HG03045 (cell line): ENCODE measurements around the gene TTC32.

ENCODE experiments used
- ATAC-seq: cut with Tn5 transposase; IDR thresholded peaks from one replicate; pipeline ENCODE4 v1.9.1; 2021; ENCODE audit warnings: mild to moderate bottlenecking, moderate library complexity; ENCODE audit not compliant: unreplicated experiment

Gene TTC32

DNA sequence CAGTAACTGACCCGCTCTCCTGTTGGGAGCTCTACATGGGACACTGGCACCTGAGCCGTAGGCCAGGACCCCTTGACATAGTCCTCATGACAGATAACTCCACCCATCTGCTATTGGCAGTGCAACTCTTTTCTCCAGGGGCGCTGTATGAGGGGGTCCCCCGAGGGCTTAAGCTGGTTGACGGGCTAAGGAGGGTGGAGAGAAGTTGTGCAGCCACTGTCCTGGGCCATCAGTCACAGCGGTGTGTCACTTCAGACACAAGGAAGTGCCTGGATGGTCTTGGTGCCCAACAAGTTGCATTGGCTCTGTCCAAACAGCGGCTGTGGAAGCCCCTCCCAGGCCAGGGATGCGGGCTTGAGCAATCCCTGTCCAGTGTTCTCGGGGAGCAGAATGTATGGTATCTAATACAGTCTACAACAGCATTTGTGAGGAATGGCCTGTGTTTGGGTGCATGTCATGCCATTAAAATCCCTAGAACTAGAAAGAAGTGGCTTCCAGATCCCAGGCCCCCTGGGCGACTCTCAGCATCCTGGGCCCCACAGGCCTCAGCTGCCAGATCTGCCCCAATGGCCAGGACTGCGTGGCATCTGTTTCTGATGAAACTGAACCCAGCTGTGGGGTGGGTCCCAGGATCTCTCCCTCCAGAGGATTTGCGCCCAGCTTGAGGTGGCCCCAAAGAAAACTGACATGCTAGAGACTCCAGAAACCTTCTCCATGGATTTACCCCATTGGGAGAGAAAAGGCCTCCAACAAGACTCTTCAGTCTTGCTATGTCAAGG, 23.3 kb downstream of the TTC32 start:
- no peak for ATAC-seq

DNA sequence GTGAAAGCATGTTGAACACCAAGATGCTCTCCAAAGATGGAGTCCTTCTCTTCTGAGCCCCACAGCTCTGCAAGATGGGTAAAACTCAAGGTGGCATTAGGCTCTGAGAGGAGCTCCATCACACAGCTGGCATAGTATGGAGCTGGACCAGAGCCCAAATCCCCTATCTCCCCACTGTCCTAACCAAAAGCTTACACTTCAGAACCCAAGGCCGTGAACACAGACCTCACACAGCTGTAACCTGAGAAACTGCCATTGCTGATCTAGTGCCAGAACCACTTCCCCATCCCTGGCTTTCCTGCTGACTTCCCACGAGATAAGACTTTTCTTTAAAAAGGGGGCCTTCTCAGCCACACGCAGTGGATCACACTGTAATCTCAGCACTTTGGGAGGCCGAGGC, 25.0 kb downstream of the TTC32 start:
- ATAC-seq: no peak

DNA sequence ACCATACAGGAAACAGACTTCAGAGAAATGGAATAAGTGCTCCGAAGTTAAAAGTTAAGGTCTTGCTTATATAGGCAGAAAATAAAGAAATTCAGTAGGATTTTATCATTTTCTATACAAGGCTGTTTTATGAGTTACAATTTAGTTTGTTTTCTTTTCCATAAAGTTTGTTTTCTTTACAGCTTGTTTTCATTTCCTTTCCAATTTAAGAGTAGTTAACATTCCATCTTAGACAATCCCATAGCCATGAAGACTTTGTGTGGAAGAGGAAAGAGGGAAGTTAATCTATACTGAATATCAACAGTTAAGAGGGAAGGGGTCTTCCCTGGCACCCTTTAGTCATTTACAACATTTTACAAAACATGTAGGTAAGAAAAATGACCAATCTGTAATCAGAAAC, 26.5 kb downstream of the TTC32 start:
- ATAC-seq: no peak

DNA sequence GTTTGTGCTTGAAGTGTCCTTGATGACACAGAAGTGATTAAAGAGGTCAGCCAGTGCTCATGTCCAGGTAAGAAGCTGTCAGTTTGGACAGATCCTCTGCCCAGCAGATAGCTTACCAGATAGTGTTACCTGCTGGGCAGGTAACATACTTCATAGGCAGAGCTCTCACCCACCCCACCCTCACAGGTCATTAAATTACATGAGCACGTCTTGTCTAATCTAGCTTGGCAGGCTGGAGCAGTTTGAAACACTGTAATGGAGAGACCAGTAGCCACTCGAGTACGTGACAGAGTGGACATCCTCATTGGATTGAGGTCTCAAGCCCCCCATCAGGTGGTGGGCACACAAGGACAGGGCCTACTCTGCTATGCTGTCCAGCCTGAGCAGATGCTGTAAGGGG, 27.1 kb downstream of the TTC32 start:
- ATAC-seq: no peak

DNA sequence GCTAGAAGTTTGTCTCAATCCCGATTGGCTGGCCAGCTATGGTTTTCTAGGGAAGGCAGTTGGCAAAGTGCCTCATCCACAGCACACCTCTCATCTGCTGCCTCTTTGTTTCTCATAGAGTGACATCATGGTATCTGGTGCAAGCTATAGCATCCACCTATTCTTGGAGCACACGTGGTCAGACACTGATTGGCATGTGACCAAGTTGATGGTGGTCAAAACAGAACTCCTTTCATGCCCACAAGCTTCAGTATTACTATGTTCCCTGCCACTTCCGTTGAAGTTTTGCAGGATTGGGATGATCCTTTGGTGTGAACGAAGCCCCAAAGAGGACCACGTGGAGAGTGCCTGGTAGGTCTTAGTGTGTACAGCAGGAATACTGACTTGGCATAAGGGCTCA, 28.8 kb downstream of the TTC32 start:
- no peak for ATAC-seq

DNA sequence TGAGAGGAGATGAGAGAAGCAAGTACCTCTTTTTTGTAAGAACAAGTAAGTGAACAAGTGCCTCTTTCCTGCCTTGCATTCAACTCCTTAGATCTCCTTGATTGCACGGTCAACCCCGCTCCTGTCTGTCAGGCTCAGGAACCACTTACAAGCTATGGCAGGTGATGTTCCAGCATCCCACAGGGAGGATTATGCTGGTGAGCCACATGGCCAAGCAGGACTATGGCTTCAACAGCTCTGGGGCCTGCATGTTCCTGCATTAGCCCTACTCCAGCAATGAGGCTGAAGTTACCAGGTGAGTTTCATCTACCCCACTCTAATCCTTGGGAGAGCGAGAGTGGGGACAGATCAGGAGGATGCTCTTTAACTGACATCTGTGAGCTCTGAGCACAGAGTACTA, 29.5 kb downstream of the TTC32 start:
- no peak for ATAC-seq

DNA sequence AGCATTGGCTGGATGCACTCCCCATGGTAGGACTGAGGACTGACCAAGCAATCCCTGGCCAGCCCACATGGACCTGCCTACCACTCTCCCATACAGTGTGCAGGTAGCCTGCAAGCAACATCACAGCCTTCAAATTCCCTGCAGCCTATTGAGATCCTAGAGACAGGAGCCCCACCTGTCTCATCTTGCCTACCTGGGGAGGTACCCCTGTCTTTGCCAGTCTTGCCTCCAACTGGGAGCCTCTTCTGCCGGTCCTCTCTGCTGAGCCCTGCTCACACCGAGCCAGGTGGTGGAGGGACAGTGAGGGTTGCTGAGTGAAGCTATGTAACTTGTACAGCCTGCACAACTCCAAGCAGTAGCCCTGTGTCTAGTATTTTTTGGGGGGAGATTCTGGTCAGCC, 29.9 kb downstream of the TTC32 start:
- ATAC-seq: no peak

DNA sequence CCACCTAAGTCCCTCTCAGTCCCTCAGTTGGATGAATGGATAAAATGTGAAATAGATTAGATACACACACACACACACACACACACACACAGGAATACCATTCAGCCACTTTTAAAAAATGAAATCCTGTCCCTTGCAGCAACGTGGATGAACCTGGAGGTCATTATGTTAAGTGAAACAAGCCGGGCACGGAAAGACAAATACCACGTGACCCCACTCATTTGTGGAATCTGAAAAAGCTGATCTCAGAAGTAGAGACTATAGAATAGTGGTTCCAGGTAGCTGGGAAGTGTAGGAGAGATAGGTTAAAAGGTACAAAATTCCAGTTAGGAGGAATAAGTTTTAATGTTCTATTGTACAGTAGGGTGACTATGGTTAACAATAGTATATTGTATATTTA, 31.0 kb downstream of the TTC32 start:
- no peak for ATAC-seq

DNA sequence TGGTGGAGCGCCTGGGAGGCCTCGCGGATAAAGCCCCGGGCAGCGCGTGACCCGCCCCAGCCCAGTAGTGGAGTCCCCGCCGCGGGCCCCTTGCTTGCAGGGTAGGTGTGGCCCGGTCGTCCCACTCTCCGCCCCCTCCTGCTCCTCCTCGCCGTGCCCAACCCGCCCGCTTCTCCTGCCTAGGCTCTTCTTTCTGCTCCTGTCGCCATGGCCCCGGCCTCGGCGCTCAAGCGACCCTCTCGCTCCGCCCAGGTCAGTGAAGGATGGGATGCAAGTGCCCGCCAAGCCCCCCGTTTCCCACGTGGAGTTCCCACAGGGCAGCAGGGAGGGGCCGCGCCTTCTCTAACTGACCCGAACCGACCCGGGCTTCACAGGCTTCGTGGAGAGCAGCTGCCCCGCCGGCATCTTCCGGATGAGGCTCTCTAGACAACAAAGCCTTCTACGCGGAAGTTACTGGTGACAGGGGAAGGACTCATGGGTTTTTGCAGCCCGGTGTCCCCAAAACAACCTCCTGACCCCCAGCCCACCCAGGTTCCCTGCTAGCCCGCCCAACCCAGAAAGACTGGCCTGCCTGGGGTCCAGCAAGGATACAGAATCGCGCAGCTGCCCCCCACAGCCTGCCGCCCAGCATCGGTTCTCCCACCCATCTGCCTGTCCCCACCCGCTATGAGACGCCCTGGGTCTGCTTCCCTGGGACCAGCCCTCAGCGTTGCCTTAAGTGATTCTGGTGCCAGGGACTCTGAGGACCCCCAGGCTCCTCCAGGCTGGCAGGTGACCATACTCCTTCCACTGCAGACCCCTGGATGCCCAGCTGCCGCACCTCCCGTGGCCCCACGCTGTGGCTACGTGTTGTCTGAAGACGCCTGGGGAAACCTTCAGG, 32.8 kb downstream of the TTC32 start:
- ATAC-seq: peak; percentile 89

DNA sequence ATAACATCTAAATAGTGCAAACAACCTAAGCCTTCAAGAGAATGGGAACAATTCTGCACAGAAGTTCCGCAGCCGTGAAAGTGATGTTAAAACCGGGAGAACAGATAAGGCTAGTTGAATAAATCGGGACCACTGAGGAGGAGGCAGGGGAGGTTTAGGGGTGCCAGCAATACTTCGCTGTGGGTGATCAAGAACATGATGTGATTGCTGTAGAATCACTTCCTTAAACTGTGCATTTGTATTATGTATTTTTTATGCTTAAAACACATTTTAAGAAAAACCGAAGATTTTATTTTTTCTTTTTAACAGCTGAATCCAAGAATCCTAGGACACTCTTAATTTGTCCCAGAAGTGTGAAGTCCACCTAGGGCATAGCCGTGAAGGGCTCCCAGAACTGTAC, 33.6 kb downstream of the TTC32 start:
- no peak for ATAC-seq

DNA sequence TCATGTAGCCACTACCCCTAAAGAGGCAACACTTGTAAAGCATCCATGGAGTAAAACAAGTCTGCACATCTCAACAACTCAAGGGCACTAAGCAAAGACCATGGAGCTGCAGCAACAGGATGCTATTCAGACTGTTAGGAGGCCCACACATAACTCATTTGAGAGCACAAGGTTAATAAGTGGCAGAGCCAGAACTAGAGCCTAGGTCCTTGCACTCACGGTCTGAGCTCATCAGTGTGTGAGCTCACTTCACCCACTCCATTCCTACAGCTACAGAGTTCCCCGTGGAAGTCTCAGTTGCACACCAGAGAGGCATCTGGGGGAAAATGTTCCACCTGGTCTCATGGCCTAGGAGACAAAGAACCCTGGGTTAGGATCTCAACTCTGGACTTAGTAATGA, 35.0 kb downstream of the TTC32 start:
- ATAC-seq: no peak

DNA sequence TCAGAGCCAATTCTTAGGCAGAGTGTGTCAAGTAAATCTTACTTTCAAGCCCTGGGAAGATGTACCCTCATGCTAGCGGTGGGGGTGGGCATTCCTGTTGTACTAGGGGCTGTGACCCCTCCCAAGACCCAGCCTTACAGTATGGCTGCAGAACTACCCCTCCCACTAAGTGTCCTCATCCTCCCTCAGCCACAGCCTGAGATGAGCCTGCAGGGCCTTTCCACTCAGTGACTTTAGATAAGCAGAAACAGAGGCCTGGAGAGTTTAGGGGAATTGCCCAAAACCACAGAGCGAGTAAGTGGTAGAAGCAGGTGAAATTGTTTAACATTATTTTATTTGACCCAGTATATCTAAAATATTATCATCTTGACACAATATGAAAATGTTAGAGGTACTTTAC, 36.6 kb downstream of the TTC32 start:
- ATAC-seq: peak; percentile 39

DNA sequence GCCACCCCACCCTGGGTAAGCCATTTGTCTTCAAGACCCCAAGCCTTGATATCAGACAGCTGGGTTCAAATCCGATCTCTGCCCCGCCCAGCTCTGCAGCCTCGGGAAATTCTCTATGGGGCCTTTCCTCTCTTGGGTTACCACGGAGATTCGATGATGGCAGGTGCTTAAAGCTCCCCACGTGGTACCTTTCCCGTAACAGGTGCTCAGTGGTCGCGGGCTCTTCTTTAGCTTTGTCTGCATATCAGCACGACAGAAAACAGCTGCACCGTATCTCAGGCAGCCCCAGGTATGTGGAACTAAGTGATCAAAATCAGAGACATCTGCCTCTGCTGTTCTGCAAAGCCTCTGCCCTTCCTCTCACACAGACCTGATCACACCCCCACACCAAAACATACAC, 37.4 kb downstream of the TTC32 start:
- ATAC-seq: no peak

DNA sequence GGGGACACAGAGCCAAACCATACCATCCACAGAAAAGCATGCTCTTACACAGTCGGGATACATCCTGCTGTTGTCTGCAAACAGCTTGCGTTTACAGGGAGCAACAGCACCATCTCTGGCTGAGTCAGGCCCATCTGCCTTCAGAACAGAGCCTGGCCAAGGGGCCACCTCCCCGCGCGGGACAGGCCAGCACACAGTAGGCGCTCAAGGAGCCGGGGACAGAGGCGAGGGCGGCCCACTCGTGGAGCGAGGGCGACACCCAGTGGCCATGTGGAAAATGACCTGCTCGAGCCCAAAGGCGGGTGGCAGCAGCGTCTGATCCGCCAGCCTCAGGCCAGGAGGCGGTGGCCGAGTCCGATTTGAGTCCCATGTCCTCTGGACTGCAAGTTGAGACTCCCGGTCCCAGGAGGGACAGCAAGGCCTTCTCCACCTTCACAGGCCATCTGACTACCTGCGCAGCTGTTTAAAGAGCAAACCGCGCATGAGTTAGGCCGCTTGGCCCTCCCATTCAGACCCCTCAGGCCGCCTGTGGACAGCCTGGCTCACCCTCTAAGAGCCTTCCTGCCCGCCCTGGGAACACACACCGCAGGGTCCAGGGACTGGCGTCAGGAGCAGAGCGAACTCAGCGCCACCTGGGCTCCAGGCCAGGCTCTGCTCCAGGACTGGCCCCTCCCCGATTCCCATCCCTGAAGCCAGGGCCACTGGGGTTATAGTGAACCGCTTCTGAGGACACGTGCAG, 38.3 kb downstream of the TTC32 start:
- peak; percentile 59 for ATAC-seq

DNA sequence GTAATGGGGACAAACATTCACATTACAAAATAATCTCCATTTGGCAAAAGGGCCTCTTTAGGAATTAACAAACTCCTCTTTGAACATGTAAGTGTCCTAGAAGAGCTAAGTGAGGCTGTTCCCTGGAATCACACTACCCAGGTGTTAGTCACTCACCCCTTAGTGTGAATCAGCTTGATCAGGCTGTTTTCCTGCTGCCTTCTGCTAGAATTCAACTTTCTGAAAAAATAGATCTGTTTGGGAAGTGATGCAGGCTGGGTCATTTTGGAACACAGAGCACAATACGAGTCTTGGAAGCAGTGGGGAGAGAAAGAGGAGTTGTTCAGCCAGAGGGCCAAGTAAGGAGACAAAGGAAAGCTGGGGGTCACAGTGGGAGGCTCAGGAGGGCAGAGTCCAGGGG, 40.0 kb downstream of the TTC32 start:
- ATAC-seq: no peak

DNA sequence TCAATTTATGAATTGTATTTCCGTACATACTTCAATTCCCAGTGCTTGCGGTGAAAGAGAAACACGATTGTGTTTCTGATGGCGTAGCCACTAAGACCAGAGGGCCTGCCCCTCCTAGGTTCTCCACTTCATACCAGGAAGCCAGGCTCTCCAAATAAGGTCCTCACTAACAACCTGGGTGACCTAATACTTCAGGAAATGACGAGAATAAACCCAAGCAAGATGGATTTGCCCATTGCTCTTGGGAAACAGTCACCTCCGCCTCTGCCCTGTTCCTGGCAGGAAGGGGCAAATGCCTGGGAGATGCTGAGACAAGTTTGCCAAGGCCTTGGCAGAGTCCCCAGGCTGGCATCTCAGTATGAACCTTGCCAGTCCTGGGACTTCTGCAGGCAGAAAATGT, 41.8 kb downstream of the TTC32 start:
- no peak for ATAC-seq

DNA sequence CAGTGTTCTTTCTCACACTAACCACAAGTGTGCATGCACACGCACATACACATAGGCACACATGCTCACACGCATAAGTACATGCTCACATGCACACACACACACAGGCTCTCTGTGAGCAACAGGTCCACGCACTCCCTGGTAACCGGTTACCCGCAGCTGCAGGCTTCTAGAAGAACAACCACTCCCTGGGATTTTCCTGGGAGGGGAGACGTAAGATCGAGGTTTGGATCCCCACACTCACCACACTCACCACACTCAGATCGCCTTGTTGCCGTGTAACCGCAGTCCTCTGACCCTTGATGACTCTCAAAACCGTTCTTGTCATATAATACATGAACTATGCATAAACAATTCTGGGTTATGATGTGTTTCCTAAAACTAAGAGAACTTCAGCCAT, 42.2 kb downstream of the TTC32 start:
- no peak for ATAC-seq

DNA sequence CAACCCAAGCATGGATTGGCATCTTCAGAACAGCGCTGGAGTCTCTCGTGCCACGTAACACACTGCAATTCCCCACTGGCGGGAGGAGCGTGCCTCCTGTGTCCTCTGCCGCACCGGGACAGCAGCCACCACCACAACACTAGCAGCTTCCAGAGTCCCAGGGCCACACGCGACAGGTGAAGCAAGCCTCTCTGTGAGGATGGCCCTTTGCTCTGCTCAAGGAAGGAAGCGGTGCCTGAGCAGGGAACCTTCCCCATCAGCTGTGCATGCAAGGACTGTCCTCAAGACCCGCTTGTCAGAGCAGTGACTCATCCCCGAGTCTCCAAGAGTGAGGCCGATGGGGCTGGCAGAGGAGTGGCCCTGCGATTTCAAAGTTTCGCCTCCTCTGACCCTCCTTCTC, 44.0 kb downstream of the TTC32 start:
- ATAC-seq: no peak

DNA sequence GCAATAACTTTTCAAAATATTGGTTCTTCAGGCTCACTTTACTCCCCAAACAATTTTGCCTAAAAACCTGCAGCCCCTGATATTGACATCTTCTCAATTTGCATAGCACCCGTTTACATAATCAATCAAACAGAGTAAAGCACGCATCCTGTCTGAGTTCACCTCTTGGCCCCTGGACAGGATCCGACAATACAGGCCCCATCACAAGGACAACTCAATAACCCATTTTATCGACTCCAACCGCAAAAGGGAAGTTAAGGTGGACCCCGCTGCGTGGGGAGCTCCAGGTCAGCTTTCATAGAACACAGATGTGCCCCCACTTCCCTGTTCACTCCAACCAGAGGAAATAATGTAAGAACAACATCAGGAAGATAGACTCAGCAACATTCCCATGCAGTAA, 44.7 kb downstream of the TTC32 start:
- ATAC-seq: no peak

DNA sequence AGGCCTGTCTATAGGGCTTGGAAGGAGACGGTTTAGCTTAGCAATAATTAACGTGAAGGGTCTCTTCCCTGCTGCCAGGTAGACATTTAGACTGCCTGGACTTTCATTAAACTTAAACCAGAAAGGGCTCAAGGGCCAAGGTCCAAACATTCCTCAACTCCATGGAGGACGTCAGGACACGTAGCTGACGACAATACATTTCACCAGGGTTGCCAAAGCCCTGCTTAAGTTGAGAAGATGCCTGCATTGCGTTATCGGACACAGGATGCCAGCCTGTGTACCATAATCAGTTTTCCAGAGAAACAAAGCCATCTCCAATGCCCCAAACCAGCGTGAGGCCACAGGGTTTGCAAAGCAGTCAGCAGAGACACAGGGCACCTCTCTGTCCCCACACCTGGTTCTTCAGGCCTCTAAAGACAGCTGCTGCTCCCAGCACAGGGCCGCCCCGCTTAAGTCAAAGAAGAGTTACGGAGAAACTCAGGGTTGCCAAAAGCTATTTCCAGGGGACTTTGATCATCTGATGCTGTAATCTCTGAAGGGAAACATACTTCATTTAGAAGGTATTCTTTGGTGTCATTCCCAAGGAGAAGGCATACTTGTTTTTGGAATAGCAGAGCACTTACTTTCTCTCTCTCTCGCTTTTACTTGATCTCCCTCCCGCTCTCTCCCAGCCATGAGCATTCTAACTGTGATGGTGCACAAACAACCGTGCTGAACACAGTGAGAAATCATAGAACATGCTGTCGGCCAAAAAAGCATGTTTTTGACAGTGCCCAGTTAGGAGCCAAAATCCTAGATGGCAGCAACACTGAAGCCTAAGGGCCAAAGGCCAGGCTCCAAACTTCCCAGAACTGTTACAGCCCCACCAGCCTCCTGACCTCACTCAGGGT, 46.0 kb downstream of the TTC32 start:
- no peak for ATAC-seq
